IMR-90 (cell line): Measurements from ENCODE around the gene FOXP1.

Experiments used
- CEBPB ChIP-seq: IDR thresholded peaks from 2 replicates; pipeline ENCODE4 v1.6.1; 2012; ENCODE audit warnings: low read depth, low read length, improper control_type of control experiment
- MXI1 ChIP-seq: IDR thresholded peaks from 2 replicates; pipeline ENCODE4 v1.6.1; 2012; ENCODE audit warnings: low read depth, mild to moderate bottlenecking, low read length, moderate library complexity, borderline replicate concordance
- NFE2L2 ChIP-seq: fragments of 150-350 bp; IDR thresholded peaks from 2 replicates; pipeline ENCODE4 v1.6.1; 2016; ENCODE audit warnings: low read depth, mild to moderate bottlenecking, low read length
- POLR2A ChIP-seq: IDR thresholded peaks from 2 replicates; pipeline ENCODE4 v1.6.1; 2012; ENCODE audit warnings: mild to moderate bottlenecking, low read depth, low read length
- SMC3 ChIP-seq: fragments of 150-350 bp; IDR thresholded peaks from 2 replicates; pipeline ENCODE4 v1.6.1; 2016; ENCODE audit warnings: low read depth, mild to moderate bottlenecking, antibody characterized with exemption, low read length, moderate library complexity
- TF ChIP-seq, protein P1 (sequence below): fragments of 150-350 bp; IDR thresholded peaks from 2 replicates; pipeline ENCODE4 v1.6.1; 2016; ENCODE audit warnings: low read depth, mild to moderate bottlenecking, low read length, moderate library complexity, borderline replicate concordance
- TF ChIP-seq, protein P2 (sequence below): conservative IDR thresholded peaks from 2 replicates; pipeline ENCODE4 v1.5.1; 2012; ENCODE audit warnings: mild to moderate bottlenecking, low read depth, low read length, improper control_type of control experiment
- TF ChIP-seq, protein P3 (sequence below): fragments of 150-350 bp; IDR thresholded peaks from 2 replicates; pipeline ENCODE4 v1.6.1; 2017; ENCODE audit warnings: mild to moderate bottlenecking, antibody characterized with exemption, low read length, low read depth

DNA sequence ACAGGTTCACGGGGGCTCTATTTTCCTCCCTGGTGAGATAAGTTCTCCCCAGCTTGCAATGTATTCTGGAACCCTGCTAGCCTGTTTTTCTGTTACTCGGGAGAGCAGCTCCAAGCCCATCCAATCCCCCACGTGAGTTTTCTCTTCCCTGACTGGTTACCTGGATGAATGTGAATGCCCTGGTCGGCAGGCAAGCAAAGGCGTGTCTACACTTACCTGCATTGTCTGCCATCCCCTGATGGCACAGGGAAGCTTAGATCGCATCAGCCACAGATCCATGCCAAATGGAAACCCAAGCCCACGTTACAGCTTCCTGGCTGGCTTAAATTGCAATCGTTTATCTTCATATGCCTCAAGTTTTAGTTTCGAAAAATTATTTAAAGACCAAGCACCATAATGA, 149.9 kb downstream of the FOXP1 start:
- no peak for TF ChIP-seq MXI1
- TF ChIP-seq, protein P1, sequence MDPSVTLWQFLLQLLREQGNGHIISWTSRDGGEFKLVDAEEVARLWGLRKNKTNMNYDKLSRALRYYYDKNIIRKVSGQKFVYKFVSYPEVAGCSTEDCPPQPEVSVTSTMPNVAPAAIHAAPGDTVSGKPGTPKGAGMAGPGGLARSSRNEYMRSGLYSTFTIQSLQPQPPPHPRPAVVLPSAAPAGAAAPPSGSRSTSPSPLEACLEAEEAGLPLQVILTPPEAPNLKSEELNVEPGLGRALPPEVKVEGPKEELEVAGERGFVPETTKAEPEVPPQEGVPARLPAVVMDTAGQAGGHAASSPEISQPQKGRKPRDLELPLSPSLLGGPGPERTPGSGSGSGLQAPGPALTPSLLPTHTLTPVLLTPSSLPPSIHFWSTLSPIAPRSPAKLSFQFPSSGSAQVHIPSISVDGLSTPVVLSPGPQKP = no peak
- TF ChIP-seq, protein P2, sequence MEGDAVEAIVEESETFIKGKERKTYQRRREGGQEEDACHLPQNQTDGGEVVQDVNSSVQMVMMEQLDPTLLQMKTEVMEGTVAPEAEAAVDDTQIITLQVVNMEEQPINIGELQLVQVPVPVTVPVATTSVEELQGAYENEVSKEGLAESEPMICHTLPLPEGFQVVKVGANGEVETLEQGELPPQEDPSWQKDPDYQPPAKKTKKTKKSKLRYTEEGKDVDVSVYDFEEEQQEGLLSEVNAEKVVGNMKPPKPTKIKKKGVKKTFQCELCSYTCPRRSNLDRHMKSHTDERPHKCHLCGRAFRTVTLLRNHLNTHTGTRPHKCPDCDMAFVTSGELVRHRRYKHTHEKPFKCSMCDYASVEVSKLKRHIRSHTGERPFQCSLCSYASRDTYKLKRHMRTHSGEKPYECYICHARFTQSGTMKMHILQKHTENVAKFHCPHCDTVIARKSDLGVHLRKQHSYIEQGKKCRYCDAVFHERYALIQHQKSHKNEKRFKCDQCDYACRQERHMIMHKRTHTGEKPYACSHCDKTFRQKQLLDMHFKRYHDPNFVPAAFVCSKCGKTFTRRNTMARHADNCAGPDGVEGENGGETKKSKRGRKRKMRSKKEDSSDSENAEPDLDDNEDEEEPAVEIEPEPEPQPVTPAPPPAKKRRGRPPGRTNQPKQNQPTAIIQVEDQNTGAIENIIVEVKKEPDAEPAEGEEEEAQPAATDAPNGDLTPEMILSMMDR = no peak
- TF ChIP-seq, protein P3, sequence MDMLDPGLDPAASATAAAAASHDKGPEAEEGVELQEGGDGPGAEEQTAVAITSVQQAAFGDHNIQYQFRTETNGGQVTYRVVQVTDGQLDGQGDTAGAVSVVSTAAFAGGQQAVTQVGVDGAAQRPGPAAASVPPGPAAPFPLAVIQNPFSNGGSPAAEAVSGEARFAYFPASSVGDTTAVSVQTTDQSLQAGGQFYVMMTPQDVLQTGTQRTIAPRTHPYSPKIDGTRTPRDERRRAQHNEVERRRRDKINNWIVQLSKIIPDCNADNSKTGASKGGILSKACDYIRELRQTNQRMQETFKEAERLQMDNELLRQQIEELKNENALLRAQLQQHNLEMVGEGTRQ = no peak
- TF ChIP-seq NFE2L2 = no peak
- no peak for TF ChIP-seq SMC3
- no peak for TF ChIP-seq CEBPB
- no peak for TF ChIP-seq POLR2A
